ENCODE measurements around the gene PRSS22.

PRSS22 gene

GRCh38 chr16:2848933-2849725, 8.8 kb downstream of the PRSS22 start:
- DNase-seq, result no peak

- no peak for DNase-seq
These were observed 11.3 kb downstream of the PRSS22 start for GRCh38 chr16:2846511-2847310.

DNA sequence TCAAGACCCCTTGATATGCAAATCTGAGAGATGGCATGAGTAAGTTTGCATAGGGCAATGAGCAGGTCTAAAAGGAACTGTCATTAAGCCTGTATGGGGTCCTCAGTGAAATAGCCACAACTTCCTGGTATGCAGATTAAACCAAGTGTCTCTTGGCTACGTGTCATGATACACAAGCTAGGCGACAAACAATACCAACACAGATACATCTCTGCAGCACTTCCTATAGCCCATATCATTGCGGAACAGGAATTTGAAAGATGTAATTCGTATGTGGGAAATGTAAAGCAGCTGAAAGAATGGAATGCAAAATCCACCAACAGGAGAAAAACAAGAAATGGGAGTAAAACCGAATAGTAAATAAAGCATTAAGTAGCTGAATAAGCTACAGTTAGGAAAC, 12.9 kb downstream of the PRSS22 start:
- no peak for DNase-seq

DNA sequence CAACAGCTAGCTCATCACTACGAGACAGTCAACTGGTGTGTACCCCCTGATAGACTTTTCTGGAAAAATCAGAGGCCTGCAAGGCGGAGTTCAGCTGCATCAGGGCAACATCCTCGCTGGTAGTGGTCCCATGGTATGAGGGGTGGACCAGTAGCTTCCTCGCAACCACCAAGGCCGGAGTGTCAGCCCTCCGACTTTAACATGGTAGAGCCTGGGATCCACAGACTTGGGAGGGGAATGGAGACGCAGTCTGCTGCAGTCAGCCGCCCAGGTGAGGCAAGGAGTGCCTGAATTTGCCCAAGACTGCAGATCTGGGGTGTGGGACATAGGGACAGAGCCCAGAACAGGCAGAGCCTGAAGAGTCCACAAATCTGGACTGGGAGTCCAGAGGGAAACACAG, 14.4 kb downstream of the PRSS22 start:
- no peak for DNase-seq

GRCh38 chr16:2842340-2843000, 15.5 kb downstream of the PRSS22 start:
- no peak for DNase-seq

DNA sequence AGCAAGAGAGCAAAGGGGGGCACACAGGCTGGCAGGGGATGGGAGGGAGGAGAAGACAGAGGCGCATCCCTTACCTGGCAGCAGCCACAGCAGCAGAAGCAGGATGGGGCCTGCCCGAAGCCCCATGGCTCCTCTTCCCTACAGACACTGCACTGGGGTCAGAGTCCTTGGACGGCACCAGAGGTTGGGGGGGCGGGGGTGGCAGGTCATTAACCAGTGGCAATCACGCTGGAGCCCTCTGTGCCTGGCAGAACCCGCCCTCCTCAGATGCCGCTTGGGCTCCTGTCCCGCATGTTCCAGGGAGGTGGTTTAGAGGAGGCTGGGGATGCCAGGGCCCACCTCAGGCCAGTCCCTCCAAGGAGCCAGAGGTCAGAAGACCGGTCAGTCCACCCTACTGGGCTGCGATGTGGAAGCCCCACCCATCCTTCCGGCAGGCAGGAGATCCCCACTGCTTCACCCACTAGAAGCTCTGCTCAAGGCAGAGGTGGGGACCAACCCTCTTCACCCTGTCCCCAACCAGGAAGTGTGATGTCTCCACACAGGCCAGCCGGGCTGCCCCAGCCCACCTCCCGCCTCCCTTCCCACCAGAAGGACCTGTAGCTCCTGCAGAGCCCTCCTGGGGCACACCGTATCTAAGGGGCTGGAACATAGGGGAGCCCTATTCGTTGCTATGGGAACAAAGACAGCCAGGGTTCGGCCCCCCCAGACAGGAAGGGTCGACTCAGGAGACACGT, 16.2 kb downstream of the PRSS22 start:
- no peak for DNase-seq

GRCh38 chr16:2840914-2841313, 17.1 kb downstream of the PRSS22 start:
- no peak for DNase-seq

DNA sequence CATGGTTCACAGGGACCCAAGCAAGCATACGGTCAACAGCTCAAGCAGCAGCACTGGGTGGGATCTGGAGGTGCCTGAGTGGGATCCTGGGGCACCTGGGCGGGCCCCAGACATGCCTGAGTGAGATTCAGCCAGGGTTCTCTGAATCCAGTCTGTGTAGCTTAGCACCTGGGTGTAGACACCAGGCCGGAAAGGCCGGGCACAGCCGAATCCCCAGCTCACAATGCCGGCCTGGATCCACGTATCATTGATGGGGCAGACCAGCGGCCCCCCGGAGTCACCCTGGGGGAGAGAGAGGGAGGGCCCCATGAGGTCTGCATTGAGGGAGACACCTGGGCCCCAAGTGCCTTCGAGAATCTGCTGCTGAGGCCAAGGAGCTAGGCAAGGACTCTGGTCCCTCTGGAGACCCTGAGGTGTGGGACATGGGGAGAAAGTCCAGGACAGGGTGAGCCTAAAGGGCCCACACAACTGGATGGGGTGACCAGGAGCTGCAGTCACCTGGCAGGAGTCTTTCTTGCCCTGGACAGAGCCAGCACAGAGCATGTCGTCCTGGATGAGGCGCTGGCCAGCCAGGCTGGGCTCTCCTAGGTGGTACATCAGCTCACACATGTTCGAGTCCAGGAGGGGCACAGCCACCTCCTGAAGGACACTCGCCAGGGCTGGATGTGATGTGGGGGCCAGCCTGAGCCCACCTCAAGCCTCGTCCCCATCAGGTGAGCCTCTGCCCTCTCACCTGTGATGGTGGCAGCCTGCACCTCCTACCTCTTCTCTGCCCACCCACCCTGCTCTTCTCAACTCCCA, 18.1 kb downstream of the PRSS22 start:
- no peak for DNase-seq

- DNase-seq, result peak; percentile 66
These were observed 19.0 kb downstream of the PRSS22 start for GRCh38 chr16:2838928-2839327.

GRCh38 chr16:2836646-2837508, 21.1 kb downstream of the PRSS22 start:
- DNase-seq, result no peak

DNA sequence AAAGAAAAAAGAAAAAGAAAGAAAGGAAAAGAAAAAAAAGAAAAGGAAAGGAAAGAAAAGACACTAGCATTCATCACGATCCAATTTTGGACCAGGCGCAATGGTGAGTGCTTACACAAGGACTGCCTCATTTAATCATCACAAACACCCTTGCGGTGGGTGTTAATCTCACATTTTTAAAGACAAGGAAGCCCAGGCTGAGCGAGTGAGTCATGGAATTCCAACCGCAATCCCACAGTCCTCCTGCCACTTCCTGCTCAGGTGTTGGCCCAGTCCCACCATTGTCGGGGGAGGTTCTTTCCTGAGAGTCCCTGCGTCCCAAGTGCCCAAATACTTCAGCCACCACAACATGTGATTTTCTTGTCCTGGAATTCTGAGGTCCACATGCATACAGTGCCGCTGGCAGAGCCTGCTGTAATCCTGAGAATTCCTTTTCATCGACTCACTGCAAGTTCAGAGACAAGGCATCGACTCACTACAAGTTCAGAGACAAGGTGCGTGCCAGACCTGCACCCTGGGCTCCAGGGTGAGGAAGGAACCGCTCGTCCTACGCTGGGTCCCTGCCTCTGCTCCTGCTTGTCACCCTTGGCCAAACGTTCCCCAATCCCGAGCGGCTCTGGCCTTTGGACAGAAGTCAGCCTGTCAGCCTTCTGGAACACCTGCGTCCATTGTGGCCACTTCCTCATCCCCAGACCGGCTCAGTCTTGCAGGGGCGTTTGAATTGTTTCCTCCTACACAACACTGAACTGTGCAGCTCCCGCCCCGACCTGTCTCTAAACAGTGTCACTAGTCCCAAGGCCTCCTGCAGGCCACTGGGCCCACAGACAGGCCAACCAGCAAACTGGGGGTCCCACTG, 22.1 kb downstream of the PRSS22 start:
- peak; percentile 47 for DNase-seq

DNA sequence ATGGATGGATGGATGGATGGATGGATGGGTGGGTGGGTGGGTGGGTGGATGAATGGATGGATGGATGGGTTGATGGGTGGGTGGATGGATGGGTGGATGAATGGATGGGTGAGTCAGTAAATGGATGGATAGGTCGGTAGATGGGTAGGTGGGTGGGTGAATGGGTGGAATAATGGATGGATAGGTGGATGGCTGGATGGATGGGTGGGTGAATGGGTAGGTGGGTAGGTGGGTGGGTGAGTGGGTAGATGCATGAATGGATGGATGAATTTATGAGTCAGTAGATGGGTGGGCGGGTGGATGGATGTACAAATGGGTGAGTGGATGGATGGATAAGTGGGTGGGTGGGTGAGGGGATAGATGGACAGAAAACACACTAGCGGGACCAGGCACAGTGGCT, 23.0 kb downstream of the PRSS22 start:
- DNase-seq, result no peak

DNA sequence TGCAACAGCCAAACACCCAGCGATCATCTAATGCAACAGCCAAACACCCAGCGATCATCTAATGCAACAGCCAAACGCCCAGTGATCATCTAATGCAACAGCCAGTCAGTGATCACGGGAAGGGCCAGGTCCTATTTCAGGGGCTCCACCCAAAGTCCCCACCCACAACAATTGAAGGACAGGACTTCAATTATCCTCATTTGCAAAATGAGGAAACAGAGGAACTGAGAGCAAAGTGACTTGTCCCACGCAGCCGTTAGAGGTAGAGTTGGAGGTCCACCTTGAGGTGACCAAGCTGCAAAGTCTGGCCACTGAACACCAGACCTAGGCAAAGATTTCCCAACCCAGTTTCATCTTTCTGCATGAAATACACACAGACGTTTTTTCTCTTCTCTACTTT, 24.2 kb downstream of the PRSS22 start:
- DNase-seq, result no peak

- no peak for DNase-seq
These were observed 26.8 kb downstream of the PRSS22 start for GRCh38 chr16:2831203-2831602.

GRCh38 chr16:2830355-2830695, 27.6 kb downstream of the PRSS22 start:
- DNase-seq, result no peak

DNA sequence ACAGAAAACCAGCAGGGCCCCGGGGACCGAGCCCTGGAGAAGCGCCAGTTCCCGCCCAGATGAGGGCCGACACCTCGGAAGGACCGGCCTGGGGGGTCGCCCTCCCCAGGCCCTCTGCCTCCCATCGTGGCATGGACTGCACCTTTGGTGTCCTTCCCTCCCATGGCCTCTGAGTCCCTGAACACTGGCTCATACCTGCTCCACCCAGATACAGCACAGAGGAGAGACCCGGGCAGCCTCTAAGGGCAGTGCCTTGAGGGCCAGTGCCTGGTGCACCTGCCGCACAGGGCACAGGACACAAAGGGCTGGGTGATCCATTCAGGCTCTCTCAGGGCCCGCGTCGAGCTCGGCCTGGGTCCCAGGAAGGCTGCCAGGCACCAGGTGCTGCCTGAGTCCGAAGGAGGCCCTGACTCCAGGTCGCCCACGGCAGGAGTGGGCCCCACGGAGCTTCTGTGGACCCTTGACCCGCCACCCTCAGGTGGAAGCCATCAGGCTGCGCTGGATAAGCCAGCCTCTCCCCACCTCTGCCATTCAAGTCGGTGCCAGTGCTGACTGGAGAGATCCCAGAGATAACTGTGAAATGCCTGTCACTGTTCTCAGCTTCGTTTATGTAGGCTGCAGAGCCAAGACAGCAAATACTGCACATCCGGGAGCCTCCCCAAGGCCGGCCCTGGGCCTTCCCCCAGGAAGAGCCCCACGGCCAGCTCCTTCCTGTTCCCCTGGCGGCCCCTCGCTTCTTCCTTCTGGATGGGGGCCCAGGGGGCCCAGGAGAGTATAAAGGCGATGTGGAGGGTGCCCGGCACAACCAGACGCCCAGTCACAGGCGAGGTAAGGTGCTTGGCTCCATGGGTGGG, 28.2 kb downstream of the PRSS22 start, which contains the start of gene ZG16B:
Gene ZG16B, plus strand, starts transcription at position 803 of the 854 bp plus-strand sequence. CDS start 139 bp downstream, outside the sequence.
- DNase-seq, result no peak

- DNase-seq, result no peak
These were observed 29.0 kb downstream of the PRSS22 start for GRCh38 chr16:2828876-2829430.

GRCh38 chr16:2828521-2828840, 29.5 kb downstream of the PRSS22 start:
- DNase-seq, result no peak
